ENCODE data around the gene PODXL. TPM values are rescaled to one million over a fixed set of nuclear protein-coding genes. Genes with fewer than 3 reads are reported as not detected.
"Not testable (repeated sequence)": the region's sequence is repeated elsewhere in the genome, so short reads cannot be mapped to it uniquely, and the experiment has no call there.

Gene PODXL
- total RNA-seq, 2 donors from 2014 or later: 523 to 701 TPM

- peaks cover 96% of the 10 kb centered on the region for H3K36me3 ChIP-seq (ENCODE audit: control insufficient read depth, insufficient read depth, low read length)
- WGBS, 2 experiments (ENCODE audit: insufficient coverage in 1 of 2, insufficient read length in 1 of 2): 94 to 97% methylated on average over 15 to 18 of the region's 18 CpGs
- peaks cover 20% of the 10 kb centered on the region for H3K4me1 ChIP-seq (ENCODE audit: control insufficient read depth, insufficient read depth, low read length)
- H3K4me3 ChIP-seq (ENCODE audit: low read length): no peak overlapping the region
- Mint-ChIP-seq H3K4me1 (peaks cover 25% of the 10 kb centered on the region), H3K27me3 (ENCODE audit: insufficient read depth) (no peaks in the 10 kb centered on the region), H3K27ac (peak overlapping the region; percentile 58), H3K9me3 (no peaks in the 10 kb centered on the region), H3K4me3 (no peak overlapping the region), H3K36me3 (ENCODE audit: low read depth) (peaks cover 91% of the 10 kb centered on the region)
- peak; percentile 48 for TF ChIP-seq CTCF (conservative IDR thresholded peaks at IDR 0.05)
- H3K9me3 ChIP-seq (ENCODE audit: control insufficient read depth, low read length): no peaks in the 10 kb centered on the region
- peak; percentile 74 for DNase-seq
- H3K27ac ChIP-seq (ENCODE audit: low read depth, low read length): no peak overlapping the region
- no peak overlapping the region for H3K9ac ChIP-seq (ENCODE audit: extremely low read depth, low read length, poor library complexity, severe bottlenecking)
- H3K27me3 ChIP-seq (ENCODE audit: control insufficient read depth, insufficient read depth, low read length, poor library complexity, severe bottlenecking): no peaks in the 10 kb centered on the region
Measured at GRCh38 chr7:131506597-131506996, 49.8 kb downstream of the PODXL start.

GRCh38 chr7:131505636-131506557 is 50.5 kb downstream of the PODXL start:
- Histone ChIP-seq H3K4me3 (ENCODE audit: low read length) (no peak overlapping the region), H3K27ac (ENCODE audit: low read depth, low read length) (no peak overlapping the region), H3K36me3 (ENCODE audit: control insufficient read depth, insufficient read depth, low read length) (peaks cover 96% of the 10 kb centered on the region), H3K9ac (ENCODE audit: extremely low read depth, low read length, poor library complexity, severe bottlenecking) (no peak overlapping the region), H3K27me3 (ENCODE audit: control insufficient read depth, insufficient read depth, low read length, poor library complexity, severe bottlenecking) (no peaks in the 10 kb centered on the region), H3K4me1 (ENCODE audit: control insufficient read depth, insufficient read depth, low read length) (peaks cover 20% of the 10 kb centered on the region), H3K9me3 (ENCODE audit: control insufficient read depth, low read length) (no peaks in the 10 kb centered on the region)
- peaks cover 25% of the 10 kb centered on the region for H3K4me1 Mint-ChIP-seq
- DNase-seq: no peak
- peaks cover 91% of the 10 kb centered on the region for H3K36me3 Mint-ChIP-seq (ENCODE audit: low read depth)
- TF ChIP-seq CTCF (conservative IDR thresholded peaks at IDR 0.05): no peak
- H3K9me3 Mint-ChIP-seq: no peaks in the 10 kb centered on the region
- no peaks in the 10 kb centered on the region for H3K27me3 Mint-ChIP-seq (ENCODE audit: insufficient read depth)
- 96 to 99% methylated on average over 12 to 30 of the region's 30 CpGs for WGBS, 2 experiments (ENCODE audit: insufficient coverage in 1 of 2, insufficient read length in 1 of 2)
- no peak overlapping the region for H3K4me3 Mint-ChIP-seq
- no peak overlapping the region for H3K27ac Mint-ChIP-seq

GRCh38 chr7:131505037-131505620 is 51.3 kb downstream of the PODXL start:
- DNase-seq; H3K4me3 ChIP-seq (ENCODE audit: low read length); H3K27me3 Mint-ChIP-seq (ENCODE audit: insufficient read depth); H3K9me3 ChIP-seq (ENCODE audit: control insufficient read depth, low read length); H3K27ac ChIP-seq (ENCODE audit: low read depth, low read length); H3K9me3 Mint-ChIP-seq; H3K9ac ChIP-seq (ENCODE audit: extremely low read depth, low read length, poor library complexity, severe bottlenecking); H3K27me3 ChIP-seq (ENCODE audit: control insufficient read depth, insufficient read depth, low read length, poor library complexity, severe bottlenecking): not testable (repeated sequence)
- H3K36me3 ChIP-seq (ENCODE audit: control insufficient read depth, insufficient read depth, low read length): peaks cover 98% of the 10 kb centered on the region
- peaks cover 20% of the 10 kb centered on the region for H3K4me1 ChIP-seq (ENCODE audit: control insufficient read depth, insufficient read depth, low read length)
- peaks cover 25% of the 10 kb centered on the region for H3K4me1 Mint-ChIP-seq
- H3K4me3 Mint-ChIP-seq: peak overlapping the region; percentile 8
- 93 to 100% methylated on average over 3 to 8 of the region's 8 CpGs for WGBS, 2 experiments (ENCODE audit: insufficient coverage in 1 of 2, insufficient read length in 1 of 2)
- peak overlapping the region; percentile 75 for H3K27ac Mint-ChIP-seq
- peaks cover 94% of the 10 kb centered on the region for H3K36me3 Mint-ChIP-seq (ENCODE audit: low read depth)

Data from endodermal cell (in vitro differentiated cells).